DOHH2 (cell line): ENCODE measurements around the gene TCOF1.
A peak's percentile ranks its signal among the peaks of the same experiment; 100 is the strongest.

ENCODE experiments used
- H3F3A ChIP-seq: fragments of 200-600 bp; sonication (generic), shearing (Covaris generic); 2 replicates; pipeline ENCODE4 v1.6.0; 2016; ENCODE audit warnings: antibody characterized with exemption, mild to moderate bottlenecking; ENCODE audit not compliant: control insufficient read depth, insufficient read depth
- H3K27ac ChIP-seq: fragments of 200-600 bp; sonication (generic); 2 replicates; pipeline ENCODE4 v1.5.1; 2014; ENCODE audit warnings: low read depth, mild to moderate bottlenecking, low read length, moderate library complexity
- H3K27me3 ChIP-seq: fragments of 200-600 bp; sonication (generic); 2 replicates; pipeline ENCODE4 v1.6.1; 2014; ENCODE audit warnings: mild to moderate bottlenecking, low read length, mixed read lengths; ENCODE audit not compliant: control insufficient read depth
- H3K36me3 ChIP-seq: fragments of 200-600 bp; sonication (generic); 2 replicates; pipeline ENCODE4 v1.6.1; 2014; ENCODE audit warnings: mild to moderate bottlenecking, low read length, moderate library complexity, mixed read lengths; ENCODE audit not compliant: control insufficient read depth
- H3K4me1 ChIP-seq: fragments of 200-600 bp; sonication (generic); 2 replicates; pipeline ENCODE4 v1.6.1; 2014; ENCODE audit warnings: mild to moderate bottlenecking, low read length, mixed read lengths; ENCODE audit not compliant: control insufficient read depth
- H3K4me2 ChIP-seq: fragments of 200-600 bp; sonication (generic); 2 replicates; pipeline ENCODE4 v1.6.0; 2014; ENCODE audit warnings: mild to moderate bottlenecking, low read length, moderate library complexity
- H3K4me3 ChIP-seq: fragments of 200-600 bp; sonication (generic); 2 replicates; pipeline ENCODE4 v1.5.1; 2014; ENCODE audit warnings: mild to moderate bottlenecking, low read length, mixed read lengths
- H3K79me2 ChIP-seq: fragments of 200-600 bp; sonication (generic); 2 replicates; pipeline ENCODE4 v1.6.1; 2014; ENCODE audit warnings: mild to moderate bottlenecking, low read length, mixed read lengths; ENCODE audit not compliant: control insufficient read depth
- H3K9me2 ChIP-seq: fragments of 200-600 bp; sonication (generic); replicated peaks from 2 replicates; pipeline ENCODE4 v1.6.1; 2014; ENCODE audit warnings: mild to moderate bottlenecking, low read length, mixed read lengths; ENCODE audit not compliant: control insufficient read depth
- H3K9me3 ChIP-seq: fragments of 200-600 bp; sonication (generic); 2 replicates; pipeline ENCODE4 v1.6.1; 2014; ENCODE audit warnings: antibody characterized with exemption, low read length, mixed read lengths; ENCODE audit not compliant: control insufficient read depth, insufficient read depth
- H4K20me1 ChIP-seq: fragments of 200-600 bp; sonication (generic); 2 replicates; pipeline ENCODE4 v1.6.0; 2014; ENCODE audit warnings: low read depth, mild to moderate bottlenecking, antibody characterized with exemption, low read length, moderate library complexity; ENCODE audit not compliant: control insufficient read depth, insufficient read depth
- CTCF ChIP-seq: fragments of 200-600 bp; sonication (generic); IDR thresholded peaks from one replicate; pipeline ENCODE4 v1.5.1; 2014; ENCODE audit warnings: antibody characterized with exemption, mild to moderate bottlenecking, low read depth, low read length; ENCODE audit not compliant: poor library complexity, severe bottlenecking
- EZH2phosphoT487 ChIP-seq: fragments of 200-600 bp; sonication (generic); IDR thresholded peaks from 2 replicates; pipeline ENCODE4 v1.6.1; 2017; ENCODE audit warnings: borderline replicate concordance, mild to moderate bottlenecking, antibody characterized with exemption, low read length, moderate library complexity, mixed read lengths

Gene TCOF1

GRCh38 chr5:150358261-150359095 lies 981 bp downstream of the TCOF1 start:
- TF ChIP-seq CTCF (no peak), EZH2phosphoT487 (no peak)
- Histone ChIP-seq H3K36me3 (peaks cover 57% of the 10 kb centered on the region), H3K79me2 (peaks cover 62% of the 10 kb centered on the region), H3K4me3 (peak overlapping the region; percentile 98), H3K27me3 (no peaks in the 10 kb centered on the region), H3K4me1 (peaks cover 42% of the 10 kb centered on the region), H3F3A (no peaks in the 10 kb centered on the region), H3K9me2 (no peaks in the 10 kb centered on the region), H3K27ac (peak overlapping the region; percentile 55), H3K9me3 (no peaks in the 10 kb centered on the region), H4K20me1 (peaks cover 17% of the 10 kb centered on the region), H3K4me2 (peak overlapping the region; percentile 91)

DNA sequence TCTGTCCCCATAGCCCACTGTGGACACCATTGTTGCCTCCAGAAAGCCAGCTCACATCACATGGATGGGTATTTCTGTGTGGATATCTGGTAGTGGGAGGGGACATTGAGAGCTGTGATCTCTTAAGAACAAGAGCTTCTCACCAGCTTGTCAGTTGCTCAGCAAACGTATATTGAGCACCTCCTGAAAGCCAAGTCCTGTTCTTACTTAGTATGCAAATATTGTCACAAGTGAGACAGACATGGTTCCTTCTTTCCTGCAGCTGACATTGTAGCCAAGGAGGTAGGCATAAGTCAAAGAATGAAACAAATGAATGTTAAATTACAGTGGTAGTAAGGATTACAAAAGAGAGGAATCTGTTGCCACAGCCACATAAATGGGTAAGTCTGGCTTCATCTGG lies 3.8 kb downstream of the TCOF1 start:
- Histone ChIP-seq H3K36me3 (peaks cover 83% of the 10 kb centered on the region), H3K27me3 (no peaks in the 10 kb centered on the region), H3F3A (no peaks in the 10 kb centered on the region), H3K4me2 (no peak overlapping the region; the same call in 1 of the 2 replicates), H3K4me3 (no peak overlapping the region), H3K9me2 (no peaks in the 10 kb centered on the region), H4K20me1 (peaks cover 17% of the 10 kb centered on the region), H3K79me2 (peaks cover 62% of the 10 kb centered on the region), H3K4me1 (peaks cover 42% of the 10 kb centered on the region), H3K27ac (peak overlapping the region; percentile 20; the same call in 1 of the 2 replicates), H3K9me3 (no peaks in the 10 kb centered on the region)
- TF ChIP-seq EZH2phosphoT487 (no peak), CTCF (no peak)

- no peak overlapping the region for H3K4me2 ChIP-seq
- H3K9me3 ChIP-seq, result no peaks in the 10 kb centered on the region
- H3K4me1 ChIP-seq, result peaks cover 36% of the 10 kb centered on the region
- TF ChIP-seq EZH2phosphoT487 (no peak), CTCF (no peak)
- H4K20me1 ChIP-seq, result peaks cover 17% of the 10 kb centered on the region
- H3K79me2 ChIP-seq, result peaks cover 52% of the 10 kb centered on the region
- H3K27me3 ChIP-seq, result no peaks in the 10 kb centered on the region
- no peaks in the 10 kb centered on the region for H3F3A ChIP-seq
- peaks cover 89% of the 10 kb centered on the region for H3K36me3 ChIP-seq
- H3K27ac ChIP-seq, result no peak overlapping the region
- H3K9me2 ChIP-seq, result no peaks in the 10 kb centered on the region
- H3K4me3 ChIP-seq, result no peak overlapping the region
Observed at GRCh38 chr5:150363185-150363584, 5.7 kb downstream of the TCOF1 start.
